T47D (cell line): Measurements from ENCODE around the gene KIF12.
"Not testable (repeated sequence)": the region's sequence is repeated elsewhere in the genome, so short reads cannot be mapped to it uniquely, and the experiment has no call there.

Experiments
- DNase-seq, 2 experiments: peaks; one replicate each; pipeline versions ENCODE4 v3.0.0 to v3.0.0-alpha.2; 2011 to 2012; ENCODE audit warnings: low read depth in 1 of 2, low spot score in 1 of 2
- JUND ChIP-seq: IDR thresholded peaks from 2 replicates; pipeline ENCODE4 v1.6.1; 2012; ENCODE audit warnings: low read depth
- in situ Hi-C: cut with HindIII; loops from 2 replicates; pipeline ENCODE4 v1.10.0; 2016; ENCODE audit warnings: low sequenced_read_pairs, low pct_unique_long_range_greater_than_20kb

Gene KIF12

DNA sequence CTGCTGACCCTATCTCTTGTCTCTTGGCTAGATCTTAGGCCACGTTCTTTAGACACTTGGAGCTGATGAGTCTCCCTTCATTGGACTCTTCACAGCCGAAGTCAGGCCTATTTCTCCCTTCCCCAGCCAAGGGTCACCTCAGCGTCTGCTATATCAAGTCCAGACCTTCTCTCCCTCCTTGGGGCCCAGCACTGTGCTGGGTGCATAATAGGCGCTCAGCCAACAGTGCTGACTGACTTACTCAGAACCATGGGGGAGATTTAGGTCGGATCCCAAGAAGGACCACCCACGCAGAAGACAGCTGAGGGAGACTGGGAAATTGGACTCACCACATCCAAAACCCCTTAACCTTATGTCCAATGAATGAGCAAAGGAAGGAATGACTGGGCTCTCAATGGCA lies 15.4 kb downstream of the KIF12 start:
- no peak for DNase-seq
- TF ChIP-seq JUND: no peak
- in situ Hi-C loops: no loop called here

DNA sequence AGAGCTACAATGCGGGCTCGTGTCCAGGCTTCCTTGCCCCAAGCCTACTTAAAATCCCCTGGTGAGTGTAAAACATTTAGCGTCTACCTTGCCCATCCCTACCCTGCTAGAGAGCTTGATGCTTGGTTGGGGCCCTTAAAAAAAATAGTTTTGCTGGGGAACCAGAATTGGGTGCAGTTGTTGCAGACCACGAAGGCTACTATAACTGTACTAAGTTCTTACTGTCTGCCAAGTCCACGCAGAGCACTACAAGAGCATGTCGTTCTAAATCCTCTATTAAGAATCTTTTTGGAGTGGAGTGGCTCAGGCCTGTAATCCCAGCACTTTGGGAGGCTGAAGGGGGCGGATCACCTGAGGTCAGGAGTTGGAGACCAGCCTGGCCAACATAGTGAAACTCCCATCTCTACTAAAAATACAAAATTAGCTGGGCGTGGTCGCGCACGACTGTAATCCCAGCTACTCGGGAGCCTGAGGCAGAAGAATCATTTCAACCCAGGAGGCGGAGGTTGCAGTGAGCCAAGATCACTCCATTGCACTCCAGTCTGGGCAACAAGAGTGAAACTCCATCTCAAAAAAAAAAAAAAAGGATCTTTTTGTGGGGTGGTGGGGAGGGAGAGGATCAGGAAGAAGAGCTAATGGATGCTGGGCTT lies 16.2 kb downstream of the KIF12 start:
- DNase-seq, in situ Hi-C loops: not testable (repeated sequence)

GRCh38 chr9:114082017-114082762 lies 16.9 kb downstream of the KIF12 start:
- DNase-seq: peak; percentile 90 to 95
- no peak for TF ChIP-seq JUND
- in situ Hi-C loops: no loop called here

- no peak for DNase-seq
- TF ChIP-seq JUND: no peak
- in situ Hi-C loops: no loop called here
Observed at GRCh38 chr9:114081441-114082016, 17.6 kb downstream of the KIF12 start.

GRCh38 chr9:114080773-114081440 lies 18.2 kb downstream of the KIF12 start:
- TF ChIP-seq JUND: no peak

DNA sequence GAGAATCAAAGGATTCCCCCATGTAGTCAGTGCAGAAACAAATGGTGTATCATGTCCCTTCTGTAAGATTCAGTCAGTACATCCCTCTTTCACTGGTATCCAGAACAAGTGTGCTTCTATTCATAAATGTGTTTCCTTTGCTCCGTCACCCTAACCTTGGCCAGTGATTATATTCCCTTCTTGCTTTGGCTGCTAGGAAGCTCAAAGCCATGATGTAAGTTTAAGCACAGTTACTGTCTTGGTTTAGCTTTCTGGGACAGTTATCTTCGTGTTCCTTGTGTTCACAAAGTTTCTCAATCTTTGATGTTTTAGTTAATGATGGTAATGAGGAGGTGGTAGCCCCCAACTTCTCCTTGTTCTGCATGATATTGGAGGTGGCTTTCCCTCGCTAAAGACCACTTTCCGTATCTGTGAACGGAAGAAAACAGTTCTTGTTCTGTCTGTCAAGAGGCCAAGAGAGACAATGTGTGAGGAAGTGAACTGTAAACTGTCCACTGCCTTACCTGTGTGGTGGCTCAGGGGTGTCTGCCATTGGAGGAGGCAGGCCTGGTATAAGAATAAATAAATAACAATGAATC lies 18.8 kb downstream of the KIF12 start:
- no peak for TF ChIP-seq JUND
- no peak for DNase-seq
- in situ Hi-C loops: no loop called here

More at GRCh38 chr9:114080773-114081440, 18.2 kb downstream of the KIF12 start:
- in situ Hi-C loops: no loop called here
- peak; percentile 46 to 79 for DNase-seq

DNA sequence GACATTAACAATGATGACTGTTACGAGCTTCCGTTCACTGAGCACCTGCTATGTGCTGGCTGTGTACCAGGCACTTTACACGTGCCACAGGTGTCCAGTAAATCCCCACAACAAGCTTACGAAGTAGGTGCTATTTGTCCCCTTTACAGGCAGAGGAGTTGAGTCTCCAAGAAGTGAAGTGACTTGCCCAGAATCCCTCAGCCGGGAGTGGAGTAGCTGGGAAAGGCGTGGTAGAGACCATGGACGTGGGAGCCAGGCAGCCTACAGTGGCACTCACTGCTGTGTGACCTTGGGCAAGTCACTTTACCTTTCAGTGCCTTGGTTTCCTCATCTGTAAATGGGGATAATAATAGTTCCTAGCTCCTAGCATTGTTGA lies 20.3 kb downstream of the KIF12 start:
- no peak for TF ChIP-seq JUND
- in situ Hi-C loops: no loop called here
- no peak for DNase-seq

- in situ Hi-C loops: no loop called here
- no peak for DNase-seq
- no peak for TF ChIP-seq JUND
Observed at GRCh38 chr9:114078021-114078780, 20.9 kb downstream of the KIF12 start, which contains the start of gene AMBP. AMBP (minus strand) TSS chr9:114078300; CDS start chr9:114078209, 91 bp downstream.

GRCh38 chr9:114077162-114077837 lies 21.8 kb downstream of the KIF12 start:
- no peak for TF ChIP-seq JUND
- in situ Hi-C loops: no loop called here
- no peak for DNase-seq

GRCh38 chr9:114076237-114077161 lies 22.6 kb downstream of the KIF12 start:
- no peak for DNase-seq
- in situ Hi-C loops: no loop called here
- TF ChIP-seq JUND: no peak
